H9 (cell line): ENCODE data around the gene DMRTB1. TPM values are rescaled to one million over a fixed set of nuclear protein-coding genes. Genes with fewer than 3 reads are reported as not detected.

Source experiments
- DNase-seq: peaks from one replicate; pipeline ENCODE4 v3.0.0-alpha.2; 2017
- H2AFZ ChIP-seq: one replicate; pipeline ENCODE4 v1.6.1; 2013; ENCODE audit warnings: mild to moderate bottlenecking, low read length, control low read depth, moderate library complexity
- H2AK5ac ChIP-seq: 2 replicates; pipeline ENCODE4 v1.6.1; 2013; ENCODE audit warnings: low read length, control low read depth, mixed read lengths; ENCODE audit not compliant: insufficient read length
- H2BK120ac ChIP-seq: one replicate; pipeline ENCODE4 v1.6.1; 2013; ENCODE audit warnings: low read depth, mild to moderate bottlenecking, low read length, control low read depth, inconsistent platforms; ENCODE audit not compliant: poor library complexity, severe bottlenecking
- H2BK12ac ChIP-seq: 2 replicates; pipeline ENCODE4 v1.6.1; 2013; ENCODE audit warnings: low read length, control low read depth, mixed read lengths, low read depth; ENCODE audit not compliant: insufficient read length
- H2BK15ac ChIP-seq: 2 replicates; pipeline ENCODE4 v1.6.1; 2013; ENCODE audit warnings: low read depth, low read length, control low read depth
- H2BK20ac ChIP-seq: one replicate; pipeline ENCODE4 v1.6.1; 2013; ENCODE audit warnings: low read depth, mild to moderate bottlenecking, low read length, control low read depth, inconsistent platforms; ENCODE audit not compliant: poor library complexity, severe bottlenecking
- H2BK5ac ChIP-seq: 2 replicates; pipeline ENCODE4 v1.6.1; 2013; ENCODE audit warnings: low read length, control low read depth, mixed read lengths; ENCODE audit not compliant: insufficient read length
- H3K14ac ChIP-seq: 2 replicates; pipeline ENCODE4 v1.6.1; 2013; ENCODE audit warnings: low read length, control low read depth; ENCODE audit not compliant: insufficient read depth
- H3K18ac ChIP-seq: 2 replicates; pipeline ENCODE4 v1.6.1; 2013; ENCODE audit warnings: low read depth, mild to moderate bottlenecking, mixed read lengths, low read length, control low read depth; ENCODE audit not compliant: insufficient read length
- H3K23ac ChIP-seq: 2 replicates; pipeline ENCODE4 v1.6.1; 2013; ENCODE audit warnings: low read length, control low read depth, mixed read lengths, low read depth; ENCODE audit not compliant: insufficient read length
- H3K23me2 ChIP-seq: 2 replicates; pipeline ENCODE4 v1.6.1; 2013; ENCODE audit warnings: low read depth, mild to moderate bottlenecking, mixed read lengths, low read length, control low read depth; ENCODE audit not compliant: insufficient read length, poor library complexity, severe bottlenecking
- H3K27ac ChIP-seq: 2 replicates; pipeline ENCODE4 v1.5.1; 2013; ENCODE audit warnings: low read length, control low read depth, mixed read lengths, low read depth; ENCODE audit not compliant: insufficient read length
- H3K27me3 ChIP-seq: 2 replicates; pipeline ENCODE4 v1.6.1; 2013; ENCODE audit warnings: low read length, control low read depth, inconsistent platforms; ENCODE audit not compliant: insufficient read depth
- H3K4ac ChIP-seq: 2 replicates; pipeline ENCODE4 v1.6.1; 2013; ENCODE audit warnings: low read depth, mild to moderate bottlenecking, control low read depth, inconsistent platforms, low read length, moderate library complexity
- H3K4me1 ChIP-seq: 2 replicates; pipeline ENCODE4 v1.6.1; 2013; ENCODE audit warnings: low read length, control low read depth, inconsistent platforms; ENCODE audit not compliant: insufficient read depth
- H3K4me2 ChIP-seq: 2 replicates; pipeline ENCODE4 v1.6.1; 2013; ENCODE audit warnings: low read length, control low read depth, mixed read lengths; ENCODE audit not compliant: insufficient read length, insufficient read depth
- H3K56ac ChIP-seq: 2 replicates; pipeline ENCODE4 v1.6.1; 2013; ENCODE audit warnings: low read depth, mild to moderate bottlenecking, mixed read lengths, low read length, control low read depth; ENCODE audit not compliant: insufficient read length
- H3K79me1 ChIP-seq: 2 replicates; pipeline ENCODE4 v1.6.1; 2013; ENCODE audit warnings: low read depth, mild to moderate bottlenecking, moderate library complexity, low read length, control low read depth, inconsistent platforms; ENCODE audit not compliant: insufficient read depth, poor library complexity, severe bottlenecking
- H3K79me2 ChIP-seq: 2 replicates; pipeline ENCODE4 v1.6.1; 2013; ENCODE audit warnings: low read length, control low read depth, inconsistent platforms; ENCODE audit not compliant: insufficient read depth
- H3K9ac ChIP-seq: 2 replicates; pipeline ENCODE4 v1.6.1; 2013; ENCODE audit warnings: low read length, control low read depth, mixed read lengths; ENCODE audit not compliant: insufficient read length; ENCODE audit errors: extremely low read depth
- H3K9me3 ChIP-seq: one replicate; pipeline ENCODE4 v1.6.1; 2013; ENCODE audit warnings: low read depth, low read length, inconsistent platforms; ENCODE audit not compliant: control insufficient read depth
- H3T11ph ChIP-seq: one replicate; pipeline ENCODE4 v1.6.1; 2013; ENCODE audit warnings: mild to moderate bottlenecking, low read length, control low read depth, inconsistent platforms
- H4K20me1 ChIP-seq: one replicate; pipeline ENCODE4 v1.6.1; 2013; ENCODE audit not compliant: control insufficient read depth, insufficient read length, insufficient read depth
- H4K5ac ChIP-seq: 2 replicates; pipeline ENCODE4 v1.6.1; 2013; ENCODE audit warnings: low read depth, mild to moderate bottlenecking, mixed read lengths, low read length, control low read depth; ENCODE audit not compliant: insufficient read length
- H4K8ac ChIP-seq: replicated peaks from 2 replicates; pipeline ENCODE4 v1.6.1; 2013; ENCODE audit warnings: low read length, control low read depth, mixed read lengths, low read depth; ENCODE audit not compliant: insufficient read length
- H4K91ac ChIP-seq: 2 replicates; pipeline ENCODE4 v1.6.1; 2013; ENCODE audit warnings: low read depth, mild to moderate bottlenecking, moderate library complexity, mixed read lengths, low read length, control low read depth; ENCODE audit not compliant: insufficient read length
- H3K27ac Mint-ChIP-seq, 3 experiments: 2 replicates in 2 of 3; 3 replicates in 1 of 3; pipeline ENCODE4 v1.8.0; 2020 to 2021; ENCODE audit warnings: mixed read lengths in 3 of 3, mild to moderate bottlenecking in 1 of 3, moderate library complexity in 1 of 3
- H3K27me3 Mint-ChIP-seq: 2 replicates; pipeline ENCODE4 v1.8.0; 2021; ENCODE audit warnings: low read depth, mild to moderate bottlenecking, moderate library complexity, mixed read lengths
- H3K36me3 Mint-ChIP-seq, 3 experiments: 2 replicates in 2 of 3; 3 replicates in 1 of 3; pipeline ENCODE4 v1.8.0; 2020 to 2021; ENCODE audit warnings: low read depth in 3 of 3, mixed read lengths in 3 of 3; ENCODE audit not compliant: insufficient read depth in 1 of 3
- H3K4me1 Mint-ChIP-seq, 2 experiments: 2 replicates each; pipeline ENCODE4 v1.8.0; 2020; ENCODE audit warnings: mixed read lengths in 2 of 2
- H3K4me3 Mint-ChIP-seq, 2 experiments: 2 replicates in 1 of 2; 3 replicates in 1 of 2; pipeline ENCODE4 v1.8.0; 2020 to 2021; ENCODE audit warnings: mild to moderate bottlenecking in 2 of 2, mixed read lengths in 2 of 2, moderate library complexity in 1 of 2
- H3K9me3 Mint-ChIP-seq, 2 experiments: 2 replicates in 1 of 2; 3 replicates in 1 of 2; pipeline ENCODE4 v1.8.0; 2020; ENCODE audit warnings: mild to moderate bottlenecking in 2 of 2, mixed read lengths in 2 of 2, moderate library complexity in 1 of 2
- WGBS: extraction: QIAGEN DNeasy Blood & Tissue Kit; methylation state at CpG from one replicate; pipeline ENCODE4 v1.1.7; 2013; ENCODE audit warnings: missing lambda C conversion rate, low lambda C conversion rate, mixed read lengths; ENCODE audit not compliant: insufficient read length; ENCODE audit errors: extremely low coverage; 5-methylcytosine and 5-hydroxymethylcytosine counted together
- total RNA-seq: library from RNA; stranded (reverse); gene quantifications from 2 replicates; pipeline ENCODE4 v1.2.1, GENCODE V29; 2021
- TF ChIP-seq, protein P1 (sequence below): fragments of 200-600 bp; sonication (generic); conservative IDR thresholded peaks from 3 replicates; pipeline ENCODE4 v1.8.0; 2021; ENCODE audit warnings: antibody characterized with exemption, mild to moderate bottlenecking

Gene DMRTB1
- total RNA-seq, 1 experiment from 2014 or later, result not detected

DNA sequence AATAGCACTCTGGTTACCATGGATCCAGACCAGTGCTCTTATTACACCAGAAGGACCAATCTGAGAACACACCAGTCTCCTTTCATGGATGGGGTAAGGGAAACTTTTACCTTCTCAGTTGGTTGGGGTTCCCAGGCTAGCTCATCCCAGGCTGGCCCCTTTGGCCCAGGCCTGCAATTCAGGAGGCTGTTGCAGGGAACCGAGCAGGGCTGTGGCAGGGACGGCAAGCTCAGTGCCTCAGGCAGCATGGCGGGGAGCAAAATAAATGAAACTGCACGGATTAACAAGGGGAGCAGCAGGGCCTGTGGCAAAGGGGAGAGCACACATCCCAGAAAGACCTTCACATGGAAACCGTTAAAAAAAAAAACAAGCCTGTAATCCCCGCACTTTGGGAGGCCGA is 57.0 kb downstream of the DMRTB1 start:
- H2BK5ac ChIP-seq, result no peak overlapping the region
- H3K79me2 ChIP-seq, result no peaks in the 10 kb centered on the region
- H2BK12ac ChIP-seq, result no peak overlapping the region
- no peaks in the 10 kb centered on the region for H3K9me3 ChIP-seq
- H3K23ac ChIP-seq, result no peak overlapping the region
- peaks cover 5% of the 10 kb centered on the region for H3K27me3 Mint-ChIP-seq
- no peak overlapping the region for H3K4ac ChIP-seq
- H2BK120ac ChIP-seq, result no peak overlapping the region
- H3K4me1 Mint-ChIP-seq, result peaks cover 14 to 21% of the 10 kb centered on the region in 2 experiments
- H3K9me3 Mint-ChIP-seq, result peaks cover 0 to 2% of the 10 kb centered on the region in 2 experiments; a peak in 1 of 5 replicates
- H3K27me3 ChIP-seq, result no peaks in the 10 kb centered on the region
- H3K36me3 Mint-ChIP-seq, result no peaks in the 10 kb centered on the region; a peak in 2 of 7 replicates
- H4K20me1 ChIP-seq, result no peaks in the 10 kb centered on the region
- H3K27ac ChIP-seq, result no peak overlapping the region
- H3K4me2 ChIP-seq, result no peak overlapping the region
- H2AFZ ChIP-seq, result no peak overlapping the region
- H2AK5ac ChIP-seq, result no peak overlapping the region
- no peak overlapping the region for H3T11ph ChIP-seq
- H3K14ac ChIP-seq, result no peak overlapping the region
- no peak overlapping the region for H4K5ac ChIP-seq
- H3K79me1 ChIP-seq, result no peaks in the 10 kb centered on the region
- no peak overlapping the region for H2BK15ac ChIP-seq
- H4K91ac ChIP-seq, result no peak overlapping the region
- no peak overlapping the region for H3K56ac ChIP-seq
- H4K8ac ChIP-seq, result no peak overlapping the region
- WGBS, result no CpG with 5 or more reads among the region's 7 CpGs
- no peaks in the 10 kb centered on the region for H3K4me1 ChIP-seq
- no peak overlapping the region for H3K27ac Mint-ChIP-seq
- no peaks in the 10 kb centered on the region for H3K23me2 ChIP-seq
- H3K18ac ChIP-seq, result no peak overlapping the region
- no peak overlapping the region for H3K4me3 Mint-ChIP-seq
- H2BK20ac ChIP-seq, result no peak overlapping the region
- TF ChIP-seq, protein P1, sequence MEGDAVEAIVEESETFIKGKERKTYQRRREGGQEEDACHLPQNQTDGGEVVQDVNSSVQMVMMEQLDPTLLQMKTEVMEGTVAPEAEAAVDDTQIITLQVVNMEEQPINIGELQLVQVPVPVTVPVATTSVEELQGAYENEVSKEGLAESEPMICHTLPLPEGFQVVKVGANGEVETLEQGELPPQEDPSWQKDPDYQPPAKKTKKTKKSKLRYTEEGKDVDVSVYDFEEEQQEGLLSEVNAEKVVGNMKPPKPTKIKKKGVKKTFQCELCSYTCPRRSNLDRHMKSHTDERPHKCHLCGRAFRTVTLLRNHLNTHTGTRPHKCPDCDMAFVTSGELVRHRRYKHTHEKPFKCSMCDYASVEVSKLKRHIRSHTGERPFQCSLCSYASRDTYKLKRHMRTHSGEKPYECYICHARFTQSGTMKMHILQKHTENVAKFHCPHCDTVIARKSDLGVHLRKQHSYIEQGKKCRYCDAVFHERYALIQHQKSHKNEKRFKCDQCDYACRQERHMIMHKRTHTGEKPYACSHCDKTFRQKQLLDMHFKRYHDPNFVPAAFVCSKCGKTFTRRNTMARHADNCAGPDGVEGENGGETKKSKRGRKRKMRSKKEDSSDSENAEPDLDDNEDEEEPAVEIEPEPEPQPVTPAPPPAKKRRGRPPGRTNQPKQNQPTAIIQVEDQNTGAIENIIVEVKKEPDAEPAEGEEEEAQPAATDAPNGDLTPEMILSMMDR, result no peak
- DNase-seq, result no peak
- no peak overlapping the region for H3K9ac ChIP-seq

Other genes with a start within 250 kb of the DMRTB1 start
- gene CZIB, start 238.8 kb upstream of the DMRTB1 start, total RNA-seq, result 67.0 and 73.2 TPM in 2 replicates
- 81.2 and 82.7 TPM in 2 replicates for gene MAGOH, start 220.9 kb upstream of the DMRTB1 start, total RNA-seq
- gene LRP8, start 131.3 kb upstream of the DMRTB1 start, total RNA-seq, result 69.2 and 78.6 TPM in 2 replicates